ENCODE measurements around the gene SPRING1.

DNA sequence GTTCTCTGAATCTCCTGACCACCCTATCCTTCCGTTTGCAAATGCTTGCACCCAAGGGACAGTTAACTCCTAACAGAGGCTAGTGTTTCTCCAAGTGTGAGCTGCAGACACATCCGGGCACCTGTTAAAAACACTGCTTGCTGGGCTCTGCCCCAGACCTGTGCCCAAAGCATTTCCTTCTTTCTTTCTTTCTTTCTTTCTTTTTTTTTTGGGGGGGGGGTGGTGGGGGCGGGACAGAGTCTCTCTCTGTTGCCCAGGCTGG lies 42.5 kb downstream of the SPRING1 start:
- TF ChIP-seq, protein P1, sequence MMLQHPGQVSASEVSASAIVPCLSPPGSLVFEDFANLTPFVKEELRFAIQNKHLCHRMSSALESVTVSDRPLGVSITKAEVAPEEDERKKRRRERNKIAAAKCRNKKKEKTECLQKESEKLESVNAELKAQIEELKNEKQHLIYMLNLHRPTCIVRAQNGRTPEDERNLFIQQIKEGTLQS (IDR thresholded peaks at IDR 0.05): no peak
- no peak for TF ChIP-seq RAD21 (IDR thresholded peaks at IDR 0.05)
- TF ChIP-seq, protein P2, sequence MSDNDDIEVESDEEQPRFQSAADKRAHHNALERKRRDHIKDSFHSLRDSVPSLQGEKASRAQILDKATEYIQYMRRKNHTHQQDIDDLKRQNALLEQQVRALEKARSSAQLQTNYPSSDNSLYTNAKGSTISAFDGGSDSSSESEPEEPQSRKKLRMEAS (IDR thresholded peaks at IDR 0.05): no peak
- TF ChIP-seq, protein P3, sequence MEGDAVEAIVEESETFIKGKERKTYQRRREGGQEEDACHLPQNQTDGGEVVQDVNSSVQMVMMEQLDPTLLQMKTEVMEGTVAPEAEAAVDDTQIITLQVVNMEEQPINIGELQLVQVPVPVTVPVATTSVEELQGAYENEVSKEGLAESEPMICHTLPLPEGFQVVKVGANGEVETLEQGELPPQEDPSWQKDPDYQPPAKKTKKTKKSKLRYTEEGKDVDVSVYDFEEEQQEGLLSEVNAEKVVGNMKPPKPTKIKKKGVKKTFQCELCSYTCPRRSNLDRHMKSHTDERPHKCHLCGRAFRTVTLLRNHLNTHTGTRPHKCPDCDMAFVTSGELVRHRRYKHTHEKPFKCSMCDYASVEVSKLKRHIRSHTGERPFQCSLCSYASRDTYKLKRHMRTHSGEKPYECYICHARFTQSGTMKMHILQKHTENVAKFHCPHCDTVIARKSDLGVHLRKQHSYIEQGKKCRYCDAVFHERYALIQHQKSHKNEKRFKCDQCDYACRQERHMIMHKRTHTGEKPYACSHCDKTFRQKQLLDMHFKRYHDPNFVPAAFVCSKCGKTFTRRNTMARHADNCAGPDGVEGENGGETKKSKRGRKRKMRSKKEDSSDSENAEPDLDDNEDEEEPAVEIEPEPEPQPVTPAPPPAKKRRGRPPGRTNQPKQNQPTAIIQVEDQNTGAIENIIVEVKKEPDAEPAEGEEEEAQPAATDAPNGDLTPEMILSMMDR (IDR thresholded peaks at IDR 0.05; ENCODE audit: low read depth, low read length, missing input control): no peak
- no peak for TF ChIP-seq TAF1 (conservative IDR thresholded peaks at IDR 0.05)
- no peak for TF ChIP-seq HNF4G (IDR thresholded peaks at IDR 0.05)
- TF ChIP-seq EGR1 (IDR thresholded peaks at IDR 0.05; ENCODE audit: low read depth in 2 of 2): no peak
- TF ChIP-seq GABPA (IDR thresholded peaks at IDR 0.05 in 1 of 2, conservative IDR thresholded peaks at IDR 0.05 in 1 of 2): no peak
- TF ChIP-seq SP1 (IDR thresholded peaks at IDR 0.05): no peak
- TF ChIP-seq, protein P4, sequence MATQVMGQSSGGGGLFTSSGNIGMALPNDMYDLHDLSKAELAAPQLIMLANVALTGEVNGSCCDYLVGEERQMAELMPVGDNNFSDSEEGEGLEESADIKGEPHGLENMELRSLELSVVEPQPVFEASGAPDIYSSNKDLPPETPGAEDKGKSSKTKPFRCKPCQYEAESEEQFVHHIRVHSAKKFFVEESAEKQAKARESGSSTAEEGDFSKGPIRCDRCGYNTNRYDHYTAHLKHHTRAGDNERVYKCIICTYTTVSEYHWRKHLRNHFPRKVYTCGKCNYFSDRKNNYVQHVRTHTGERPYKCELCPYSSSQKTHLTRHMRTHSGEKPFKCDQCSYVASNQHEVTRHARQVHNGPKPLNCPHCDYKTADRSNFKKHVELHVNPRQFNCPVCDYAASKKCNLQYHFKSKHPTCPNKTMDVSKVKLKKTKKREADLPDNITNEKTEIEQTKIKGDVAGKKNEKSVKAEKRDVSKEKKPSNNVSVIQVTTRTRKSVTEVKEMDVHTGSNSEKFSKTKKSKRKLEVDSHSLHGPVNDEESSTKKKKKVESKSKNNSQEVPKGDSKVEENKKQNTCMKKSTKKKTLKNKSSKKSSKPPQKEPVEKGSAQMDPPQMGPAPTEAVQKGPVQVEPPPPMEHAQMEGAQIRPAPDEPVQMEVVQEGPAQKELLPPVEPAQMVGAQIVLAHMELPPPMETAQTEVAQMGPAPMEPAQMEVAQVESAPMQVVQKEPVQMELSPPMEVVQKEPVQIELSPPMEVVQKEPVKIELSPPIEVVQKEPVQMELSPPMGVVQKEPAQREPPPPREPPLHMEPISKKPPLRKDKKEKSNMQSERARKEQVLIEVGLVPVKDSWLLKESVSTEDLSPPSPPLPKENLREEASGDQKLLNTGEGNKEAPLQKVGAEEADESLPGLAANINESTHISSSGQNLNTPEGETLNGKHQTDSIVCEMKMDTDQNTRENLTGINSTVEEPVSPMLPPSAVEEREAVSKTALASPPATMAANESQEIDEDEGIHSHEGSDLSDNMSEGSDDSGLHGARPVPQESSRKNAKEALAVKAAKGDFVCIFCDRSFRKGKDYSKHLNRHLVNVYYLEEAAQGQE (IDR thresholded peaks at IDR 0.05): no peak
